Nephron (organoid): Measurements from ENCODE around the gene SEC24A.
"Not testable (repeated sequence)": the region's sequence is repeated elsewhere in the genome, so short reads cannot be mapped to it uniquely, and the experiment has no call there.

ENCODE experiments used
- H3K27ac Mint-ChIP-seq, 3 experiments: 2 replicates each; pipeline ENCODE4 v1.8.0; 2020; ENCODE audit warnings: mixed read lengths in 3 of 3, mild to moderate bottlenecking in 2 of 3, moderate library complexity in 1 of 3
- H3K27me3 Mint-ChIP-seq: 2 replicates; pipeline ENCODE4 v1.8.0; 2021; ENCODE audit warnings: low read depth, mild to moderate bottlenecking, moderate library complexity, mixed read lengths
- H3K36me3 Mint-ChIP-seq: 2 replicates; pipeline ENCODE4 v1.8.0; 2020; ENCODE audit warnings: low read depth, mixed read lengths
- H3K4me1 Mint-ChIP-seq: 2 replicates; pipeline ENCODE4 v1.8.0; 2020; ENCODE audit warnings: mixed read lengths
- H3K4me3 Mint-ChIP-seq, 3 experiments: 2 replicates each; pipeline ENCODE4 v1.8.0; 2020; ENCODE audit warnings: mild to moderate bottlenecking in 3 of 3, mixed read lengths in 3 of 3, moderate library complexity in 2 of 3
- H3K9me3 Mint-ChIP-seq: 2 replicates; pipeline ENCODE4 v1.8.0; 2020; ENCODE audit warnings: mixed read lengths
- CTCF ChIP-seq, 3 experiments: fragments of 200-600 bp; sonication (generic); IDR thresholded peaks; one replicate each; pipeline ENCODE4 v1.5.0; 2021; ENCODE audit warnings: antibody characterized with exemption in 3 of 3; ENCODE audit not compliant: unreplicated experiment in 3 of 3

Gene SEC24A

GRCh38 chr5:134708301-134708700 lies 59.7 kb downstream of the SEC24A start:
- no peaks in the 10 kb centered on the region for H3K9me3 Mint-ChIP-seq
- H3K27me3 Mint-ChIP-seq = no peaks in the 10 kb centered on the region
- no peak for TF ChIP-seq CTCF (IDR thresholded peaks at IDR 0.05; ENCODE audit: unreplicated experiment in 3 of 3)
- no peaks in the 10 kb centered on the region for H3K4me1 Mint-ChIP-seq
- no peak overlapping the region for H3K4me3 Mint-ChIP-seq
- peaks cover 50% of the 10 kb centered on the region for H3K36me3 Mint-ChIP-seq
- no peak overlapping the region for H3K27ac Mint-ChIP-seq

- no peaks in the 10 kb centered on the region for H3K27me3 Mint-ChIP-seq
- H3K4me1 Mint-ChIP-seq = no peaks in the 10 kb centered on the region
- peaks cover 61% of the 10 kb centered on the region for H3K36me3 Mint-ChIP-seq
- no peak for TF ChIP-seq CTCF (IDR thresholded peaks at IDR 0.05; ENCODE audit: unreplicated experiment in 3 of 3)
- no peaks in the 10 kb centered on the region for H3K9me3 Mint-ChIP-seq
- H3K27ac Mint-ChIP-seq = no peak overlapping the region
- no peak overlapping the region for H3K4me3 Mint-ChIP-seq
These were observed 65.5 kb downstream of the SEC24A start for GRCh38 chr5:134714120-134714519.

GRCh38 chr5:134714541-134714940 lies 66.0 kb downstream of the SEC24A start:
- TF ChIP-seq CTCF (IDR thresholded peaks at IDR 0.05; ENCODE audit: unreplicated experiment in 3 of 3) = no peak

GRCh38 chr5:134715466-134715865 lies 66.9 kb downstream of the SEC24A start:
- not testable (repeated sequence) for H3K9me3 Mint-ChIP-seq, H3K4me1 Mint-ChIP-seq, H3K27me3 Mint-ChIP-seq, H3K27ac Mint-ChIP-seq, H3K4me3 Mint-ChIP-seq
- peaks cover 57% of the 10 kb centered on the region for H3K36me3 Mint-ChIP-seq

More at GRCh38 chr5:134714541-134714940, 66.0 kb downstream of the SEC24A start:
- no peak overlapping the region for H3K4me3 Mint-ChIP-seq
- H3K36me3 Mint-ChIP-seq = peaks cover 61% of the 10 kb centered on the region
- no peaks in the 10 kb centered on the region for H3K4me1 Mint-ChIP-seq
- no peaks in the 10 kb centered on the region for H3K9me3 Mint-ChIP-seq
- no peaks in the 10 kb centered on the region for H3K27me3 Mint-ChIP-seq
- H3K27ac Mint-ChIP-seq = no peak overlapping the region

GRCh38 chr5:134724872-134725271 lies 76.3 kb downstream of the SEC24A start:
- Mint-ChIP-seq H3K36me3 (peaks cover 22% of the 10 kb centered on the region), H3K4me3 (no peak overlapping the region), H3K9me3 (no peaks in the 10 kb centered on the region), H3K27ac (no peak overlapping the region), H3K27me3 (no peaks in the 10 kb centered on the region), H3K4me1 (no peaks in the 10 kb centered on the region)
- TF ChIP-seq CTCF (IDR thresholded peaks at IDR 0.05; ENCODE audit: unreplicated experiment in 3 of 3) = no peak

- no peak overlapping the region for H3K4me3 Mint-ChIP-seq
- H3K9me3 Mint-ChIP-seq = no peaks in the 10 kb centered on the region
- no peaks in the 10 kb centered on the region for H3K36me3 Mint-ChIP-seq
- no peak overlapping the region for H3K27ac Mint-ChIP-seq
- H3K27me3 Mint-ChIP-seq = no peaks in the 10 kb centered on the region
- TF ChIP-seq CTCF (IDR thresholded peaks at IDR 0.05; ENCODE audit: unreplicated experiment in 3 of 3) = no peak
- H3K4me1 Mint-ChIP-seq = no peaks in the 10 kb centered on the region
These were observed 84.2 kb downstream of the SEC24A start for GRCh38 chr5:134732819-134733218.
